ENCODE results near the gene PSENEN.

PSENEN gene, protein sequence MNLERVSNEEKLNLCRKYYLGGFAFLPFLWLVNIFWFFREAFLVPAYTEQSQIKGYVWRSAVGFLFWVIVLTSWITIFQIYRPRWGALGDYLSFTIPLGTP

DNA sequence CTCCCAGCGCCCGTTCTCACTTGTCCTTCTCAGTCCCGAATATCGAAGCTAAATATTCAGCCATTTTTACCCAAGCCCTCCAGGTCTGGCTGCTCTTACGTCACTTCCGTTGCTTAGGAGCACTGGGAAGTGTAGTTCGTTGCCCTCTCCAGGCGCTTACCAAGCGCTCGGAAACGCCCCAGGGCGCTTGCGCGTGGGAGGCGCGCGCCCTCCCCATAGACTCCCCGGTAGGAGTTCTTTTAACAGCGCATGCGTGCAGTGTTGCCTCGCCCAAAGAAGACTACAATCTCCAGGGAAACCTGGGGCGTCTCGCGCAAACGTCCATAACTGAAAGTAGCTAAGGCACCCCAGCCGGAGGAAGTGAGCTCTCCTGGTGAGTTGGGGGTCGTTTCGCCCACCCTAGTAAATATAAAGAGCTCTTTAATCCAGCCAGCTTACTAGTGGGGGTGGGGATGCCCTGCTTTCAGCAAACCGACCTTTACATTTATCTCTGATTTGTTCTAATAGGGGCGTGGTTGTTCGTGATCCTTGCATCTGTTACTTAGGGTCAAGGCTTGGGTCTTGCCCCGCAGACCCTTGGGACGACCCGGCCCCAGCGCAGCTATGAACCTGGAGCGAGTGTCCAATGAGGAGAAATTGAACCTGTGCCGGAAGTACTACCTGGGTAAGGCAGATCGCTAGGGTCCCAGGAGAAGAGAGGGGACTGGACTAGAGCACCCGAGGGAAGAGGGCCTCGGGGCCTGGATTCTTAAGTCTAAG lies at the start of gene PSENEN, which contains the start of gene U2AF1L4:
PSENEN (plus strand) TSS at position 324 of the 759 bp plus-strand sequence; CDS start at position 604, 280 bp downstream.
U2AF1L4 (minus strand) TSS at position 91 of the 759 bp plus-strand sequence; CDS start at position 64, 27 bp downstream.
- DNase-seq (ENCODE audit: low spot score): peak; percentile 100

DNA sequence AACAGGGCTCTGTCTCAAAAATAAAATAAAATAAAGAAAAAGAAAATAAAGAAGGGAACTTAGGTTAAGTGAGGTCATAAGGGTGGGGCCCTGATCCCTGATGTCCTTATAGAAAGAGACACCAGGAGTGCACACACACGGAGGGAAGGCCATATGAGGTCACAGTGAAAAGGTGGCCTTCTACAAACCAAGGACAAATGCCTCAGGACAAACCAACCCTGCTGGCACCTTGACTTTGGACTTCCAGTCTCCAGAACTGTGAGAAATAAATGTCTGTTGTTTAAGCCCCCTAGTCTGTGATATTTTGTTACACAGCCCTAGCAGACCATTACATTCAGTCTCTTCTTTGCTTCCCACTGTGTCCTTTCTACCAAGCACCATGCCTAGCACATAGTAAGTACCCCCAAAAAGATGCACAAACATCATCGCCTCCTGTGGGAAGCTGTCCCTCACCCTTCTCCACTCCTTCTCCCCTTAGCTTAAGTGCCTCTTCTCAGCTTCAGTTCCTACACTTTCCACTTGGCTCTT lies 49.5 kb upstream of the PSENEN start:
- no peak for DNase-seq (ENCODE audit: low spot score)

DNA sequence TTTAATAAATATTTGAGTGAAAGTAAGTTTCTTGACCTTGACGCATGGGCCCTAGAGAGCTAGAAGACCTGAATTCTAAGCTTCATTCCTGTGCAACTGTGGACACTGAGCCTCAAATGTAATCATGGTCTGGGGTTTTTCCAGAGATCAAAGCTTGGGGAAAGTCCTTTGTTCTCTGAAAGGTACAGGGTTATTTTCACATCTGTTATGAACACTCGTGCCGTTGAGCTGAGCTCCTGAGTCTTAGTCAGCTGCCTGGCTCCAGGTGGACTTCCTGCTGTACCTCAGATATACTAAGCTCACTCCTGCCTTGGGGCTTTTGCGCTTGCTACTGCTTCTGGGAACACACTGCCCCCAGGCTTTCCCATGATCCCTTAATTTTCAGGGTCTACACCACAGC lies 48.6 kb upstream of the PSENEN start:
- peak; percentile 89 for DNase-seq (ENCODE audit: low spot score)

DNA sequence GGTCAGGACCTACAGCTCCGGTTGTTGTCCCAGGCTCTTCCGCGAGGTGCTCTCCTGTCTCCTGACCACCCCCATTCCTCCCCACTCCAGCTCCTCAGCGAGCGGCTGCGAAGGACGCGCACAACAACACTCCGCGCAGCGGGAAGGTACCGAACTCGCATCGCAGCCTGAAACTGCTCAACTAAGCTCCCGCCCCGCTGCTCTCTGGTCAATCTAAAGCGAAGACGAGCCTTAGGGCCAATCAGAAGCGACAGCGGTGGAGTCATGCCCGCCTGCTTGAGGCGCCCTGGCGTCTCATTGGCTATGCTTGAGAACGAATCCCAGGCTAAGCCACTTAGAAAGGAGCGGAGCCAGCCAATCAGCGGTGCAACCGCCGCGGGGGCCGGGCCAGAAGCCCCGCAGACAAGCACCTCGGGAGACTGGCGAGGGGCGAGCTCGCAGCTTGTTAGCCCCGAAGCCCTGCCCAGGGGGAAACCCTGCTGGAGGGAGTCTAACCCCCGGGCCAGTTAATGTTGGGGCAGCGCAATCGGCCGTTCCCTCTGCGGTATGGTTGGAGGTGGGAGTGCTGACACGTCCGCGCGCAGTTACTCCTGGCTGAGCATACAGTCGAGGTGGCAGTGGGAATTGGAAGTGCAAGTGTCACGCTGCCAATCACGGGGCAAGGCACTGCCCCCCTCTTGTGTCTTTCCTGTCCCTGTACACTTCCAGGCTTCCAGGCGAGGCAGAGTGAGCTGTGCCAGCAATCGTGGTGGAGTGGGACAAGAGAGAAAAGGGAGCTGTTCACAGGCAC lies 43.0 kb upstream of the PSENEN start:
- peak; percentile 100 for DNase-seq (ENCODE audit: low spot score)

DNA sequence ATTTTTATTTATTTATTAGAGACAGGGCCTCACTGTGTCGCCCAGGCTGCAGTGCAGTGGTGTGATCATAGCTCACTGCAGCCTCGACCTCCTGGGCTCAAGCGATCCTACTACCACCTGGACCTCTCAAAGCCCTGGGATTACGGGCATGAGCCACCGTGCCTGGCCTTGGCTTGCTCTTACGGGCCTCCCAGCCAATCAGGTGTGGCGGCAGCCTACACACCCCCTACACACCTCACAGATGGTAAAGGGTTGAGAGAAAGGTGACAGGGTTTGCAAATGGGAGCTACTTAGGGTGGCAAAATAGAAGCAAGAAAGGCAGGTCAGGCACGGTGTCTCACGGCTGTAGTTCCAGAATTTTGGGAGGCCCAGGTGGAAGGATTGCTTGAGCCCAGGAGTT lies 42.1 kb upstream of the PSENEN start:
- DNase-seq (ENCODE audit: low spot score): no peak

DNA sequence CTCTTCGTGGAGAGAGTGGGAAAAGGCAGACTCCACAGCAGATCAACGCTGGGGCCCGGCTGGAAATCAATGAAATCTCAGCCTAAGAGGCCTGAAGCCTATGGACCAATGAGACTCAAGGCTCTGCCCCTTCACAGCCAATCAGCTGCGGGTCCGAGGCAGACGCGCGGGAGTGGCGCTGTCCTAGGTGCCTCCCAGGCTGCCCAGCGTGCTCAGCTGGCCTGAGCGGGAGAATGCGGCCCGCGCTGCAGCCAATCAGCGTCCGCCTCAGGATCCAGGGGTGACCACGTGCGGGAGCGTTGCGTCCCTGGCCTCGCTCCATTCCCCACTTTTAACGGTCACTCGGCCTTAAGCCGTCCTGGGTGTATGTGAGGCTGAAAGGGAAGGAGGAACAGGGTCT lies 41.2 kb upstream of the PSENEN start, which contains the start of gene ZBTB32:
ZBTB32 (plus strand) TSS at position 341 of the 400 bp plus-strand sequence. CDS start 10,069 bp downstream, outside the sequence.
- DNase-seq (ENCODE audit: low spot score): no peak

DNA sequence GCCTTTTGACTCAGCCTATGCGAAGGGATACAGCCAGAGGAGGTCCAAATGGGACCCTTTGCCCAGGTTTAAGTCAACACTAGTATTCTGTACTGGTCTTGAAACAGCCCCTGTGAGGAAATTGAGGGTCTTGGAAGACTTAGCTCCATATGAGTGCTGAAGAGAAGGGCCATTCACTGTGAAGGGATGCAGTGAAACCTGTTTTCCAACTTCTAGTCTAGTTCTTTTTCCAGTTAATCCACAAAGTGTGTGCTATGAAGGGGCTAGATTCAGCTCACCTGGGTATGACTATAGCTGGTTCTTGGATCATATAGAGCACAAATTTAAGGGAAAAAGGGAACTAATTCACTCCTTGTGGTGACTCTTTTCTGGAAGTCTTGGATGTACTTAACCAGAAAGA lies 37.1 kb upstream of the PSENEN start:
- no peak for DNase-seq (ENCODE audit: low spot score)

DNA sequence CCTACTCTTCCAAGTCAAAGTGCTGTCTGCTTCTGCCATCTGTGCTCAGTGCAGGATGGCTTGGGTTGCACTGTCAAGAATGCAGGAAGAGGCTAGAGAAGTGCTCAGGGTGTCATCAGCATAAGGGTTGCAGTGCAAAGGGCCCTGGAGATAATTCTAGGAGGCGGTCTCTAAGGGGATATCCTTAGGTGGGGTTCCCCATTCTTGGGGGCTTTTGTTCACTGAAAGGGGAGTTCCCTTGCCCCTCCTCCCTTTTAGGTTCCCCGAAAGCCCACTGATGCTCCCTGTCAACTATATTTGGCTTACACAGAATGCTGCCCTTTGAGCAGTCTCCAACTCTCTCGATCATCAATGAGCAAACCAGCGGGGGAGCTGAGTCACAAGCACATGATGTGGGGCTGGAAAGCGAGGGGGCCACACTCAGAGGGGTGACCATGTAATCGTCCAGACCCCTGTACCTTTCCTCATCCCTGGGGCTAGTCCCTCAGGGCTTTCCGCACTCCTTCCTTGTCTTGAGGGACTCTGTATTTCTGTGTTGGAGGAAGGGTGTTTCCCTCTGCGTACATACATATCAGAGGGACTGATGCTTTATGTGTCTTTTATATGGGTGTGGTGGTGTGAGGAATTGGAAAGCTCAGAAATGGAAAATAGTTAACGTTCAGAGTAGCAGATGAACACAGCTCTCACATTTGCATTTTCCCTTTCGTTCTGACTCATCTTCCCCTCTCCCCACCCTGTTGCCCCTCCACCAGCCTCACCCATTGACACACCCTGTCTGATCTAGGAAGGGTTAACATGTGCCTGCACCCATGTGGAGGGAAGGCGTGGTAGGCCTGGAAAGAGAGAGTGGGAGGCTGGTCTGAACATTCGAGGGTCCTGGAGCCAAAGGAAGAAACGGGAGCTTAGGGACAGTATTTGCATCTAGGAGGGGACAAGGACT lies 34.4 kb upstream of the PSENEN start:
- peak; percentile 36 for DNase-seq (ENCODE audit: low spot score)

DNA sequence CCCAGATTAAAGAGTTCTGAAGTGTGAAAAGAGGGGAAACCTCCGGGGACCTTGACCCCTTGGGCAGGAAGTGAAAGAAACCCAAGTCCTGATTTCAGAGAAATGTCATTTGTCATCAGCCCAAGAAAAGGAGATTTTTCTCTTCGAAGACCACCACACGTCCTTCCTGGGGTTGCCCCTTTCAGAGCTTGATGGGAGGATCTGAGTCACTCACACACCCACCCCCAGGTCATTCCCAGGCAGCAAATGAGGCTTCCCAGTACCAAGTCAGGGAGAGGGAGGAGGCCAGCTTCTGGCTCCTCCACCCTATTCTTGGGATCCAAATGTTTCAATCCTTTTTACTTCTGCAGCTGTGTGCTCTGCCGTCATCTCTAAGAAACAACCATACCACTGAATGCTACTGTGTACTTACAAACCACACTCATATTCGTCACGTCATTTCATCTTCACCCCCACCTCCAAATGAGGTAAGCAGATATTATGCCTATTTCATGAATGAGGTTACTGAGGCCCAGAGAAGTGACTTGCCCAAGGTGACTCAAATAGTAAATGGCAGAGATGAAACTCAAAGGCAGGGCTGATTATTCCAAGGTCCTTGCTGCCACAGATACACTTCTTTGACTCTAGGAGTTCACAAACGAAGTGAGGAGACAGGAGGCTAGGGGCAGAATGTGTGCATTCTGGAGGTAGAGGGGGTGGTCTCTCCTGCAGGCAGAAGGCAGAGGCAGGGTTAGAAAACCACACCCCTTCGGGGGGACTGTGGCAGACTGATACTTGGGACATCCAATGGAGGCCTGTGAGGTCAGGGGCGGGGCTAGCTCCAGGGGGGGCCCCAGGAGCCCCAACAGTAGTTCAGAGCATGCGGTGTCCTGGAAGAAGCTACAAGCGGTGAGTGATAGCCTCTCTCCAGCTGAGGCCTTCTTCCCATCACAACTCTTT lies 32.6 kb upstream of the PSENEN start:
- no peak for DNase-seq (ENCODE audit: low spot score)

DNA sequence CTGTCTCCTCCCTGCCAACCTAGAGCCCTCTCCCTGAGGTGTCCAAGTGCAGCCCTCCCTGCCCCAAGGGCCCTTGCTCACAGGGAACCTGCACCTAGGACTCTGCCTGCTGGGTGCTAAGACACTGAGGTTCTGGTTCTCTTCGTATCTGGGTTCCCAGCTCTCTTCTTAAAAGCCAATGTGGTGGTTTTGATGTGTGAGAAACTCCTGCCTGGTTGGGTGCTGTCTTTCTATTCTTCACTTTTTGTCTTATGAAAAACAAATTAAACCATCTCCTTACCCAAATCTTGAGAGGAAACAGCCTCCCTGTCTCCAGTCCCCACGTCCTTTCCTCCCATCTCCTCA lies 32.0 kb upstream of the PSENEN start:
- DNase-seq (ENCODE audit: low spot score): no peak

DNA sequence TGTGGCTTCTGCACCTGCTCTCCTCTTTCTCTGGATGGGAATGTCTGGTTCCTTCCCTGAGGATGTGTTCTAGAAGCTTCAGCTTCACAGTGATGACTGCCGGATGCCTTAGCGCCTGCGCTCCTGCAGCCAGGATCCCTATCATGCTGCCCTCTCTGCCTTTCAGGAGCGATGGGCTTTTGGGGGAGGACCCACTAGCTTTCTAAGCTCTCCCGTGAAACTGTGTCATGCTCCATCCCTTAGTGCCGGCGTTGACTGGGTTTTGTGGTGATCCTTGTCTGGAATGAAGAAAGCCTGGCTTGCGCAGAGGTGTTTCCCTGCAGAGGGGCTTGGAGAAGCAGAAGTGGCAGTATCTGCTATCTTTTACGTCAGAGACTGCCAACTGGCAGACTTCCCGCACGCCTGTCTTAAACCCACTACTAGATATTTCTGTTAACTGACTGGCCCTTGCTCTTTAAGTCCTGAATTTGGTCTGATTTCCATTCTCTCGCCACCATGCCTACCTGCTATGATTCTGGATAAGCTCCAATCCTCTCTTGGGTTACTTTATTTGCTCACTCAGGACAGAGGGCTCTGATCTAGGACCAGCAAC lies 31.5 kb upstream of the PSENEN start:
- DNase-seq (ENCODE audit: low spot score): no peak

DNA sequence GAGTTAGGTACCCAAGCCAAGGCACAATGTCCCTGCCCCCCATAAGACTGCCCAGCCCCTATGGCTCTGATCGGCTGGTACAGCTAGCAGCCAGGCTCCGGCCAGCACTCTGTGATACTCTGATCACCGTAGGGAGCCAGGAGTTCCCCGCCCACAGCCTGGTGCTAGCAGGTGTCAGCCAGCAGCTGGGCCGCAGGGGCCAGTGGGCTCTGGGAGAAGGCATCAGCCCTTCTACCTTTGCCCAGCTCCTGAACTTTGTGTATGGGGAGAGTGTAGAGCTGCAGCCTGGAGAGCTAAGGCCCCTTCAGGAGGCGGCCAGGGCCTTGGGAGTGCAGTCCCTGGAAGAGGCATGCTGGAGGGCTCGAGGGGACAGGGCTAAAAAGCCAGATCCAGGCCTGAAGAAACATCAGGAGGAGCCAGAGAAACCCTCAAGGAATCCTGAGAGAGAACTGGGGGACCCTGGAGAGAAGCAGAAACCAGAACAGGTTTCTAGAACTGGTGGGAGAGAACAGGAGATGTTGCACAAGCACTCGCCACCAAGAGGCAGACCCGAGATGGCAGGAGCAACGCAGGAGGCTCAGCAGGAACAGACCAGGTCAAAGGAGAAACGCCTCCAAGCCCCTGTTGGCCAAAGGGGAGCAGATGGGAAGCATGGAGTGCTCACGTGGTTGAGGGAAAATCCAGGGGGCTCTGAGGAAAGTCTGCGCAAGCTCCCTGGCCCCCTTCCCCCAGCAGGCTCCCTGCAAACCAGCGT lies 30.7 kb upstream of the PSENEN start:
- no peak for DNase-seq (ENCODE audit: low spot score)

DNA sequence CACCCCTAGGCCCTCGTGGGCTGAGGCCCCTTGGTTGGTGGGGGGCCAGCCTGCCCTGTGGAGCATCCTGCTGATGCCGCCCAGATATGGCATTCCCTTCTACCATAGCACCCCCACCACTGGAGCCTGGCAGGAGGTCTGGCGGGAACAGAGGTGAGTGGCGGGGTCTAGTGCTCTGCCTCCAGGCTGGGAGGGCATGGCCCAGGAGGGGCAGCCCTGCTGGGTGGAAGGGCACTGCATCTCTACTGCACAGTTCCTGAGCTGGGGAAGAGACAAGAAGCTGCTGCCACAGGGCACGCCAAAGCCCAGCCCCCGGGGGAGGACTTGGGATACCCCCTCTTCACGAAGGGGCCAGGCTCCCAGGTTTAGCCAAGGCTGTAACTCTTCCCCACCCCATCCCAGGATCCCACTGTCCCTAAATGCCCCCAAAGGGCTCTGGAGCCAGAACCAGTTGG lies 30.1 kb upstream of the PSENEN start:
- no peak for DNase-seq (ENCODE audit: low spot score)

DNA sequence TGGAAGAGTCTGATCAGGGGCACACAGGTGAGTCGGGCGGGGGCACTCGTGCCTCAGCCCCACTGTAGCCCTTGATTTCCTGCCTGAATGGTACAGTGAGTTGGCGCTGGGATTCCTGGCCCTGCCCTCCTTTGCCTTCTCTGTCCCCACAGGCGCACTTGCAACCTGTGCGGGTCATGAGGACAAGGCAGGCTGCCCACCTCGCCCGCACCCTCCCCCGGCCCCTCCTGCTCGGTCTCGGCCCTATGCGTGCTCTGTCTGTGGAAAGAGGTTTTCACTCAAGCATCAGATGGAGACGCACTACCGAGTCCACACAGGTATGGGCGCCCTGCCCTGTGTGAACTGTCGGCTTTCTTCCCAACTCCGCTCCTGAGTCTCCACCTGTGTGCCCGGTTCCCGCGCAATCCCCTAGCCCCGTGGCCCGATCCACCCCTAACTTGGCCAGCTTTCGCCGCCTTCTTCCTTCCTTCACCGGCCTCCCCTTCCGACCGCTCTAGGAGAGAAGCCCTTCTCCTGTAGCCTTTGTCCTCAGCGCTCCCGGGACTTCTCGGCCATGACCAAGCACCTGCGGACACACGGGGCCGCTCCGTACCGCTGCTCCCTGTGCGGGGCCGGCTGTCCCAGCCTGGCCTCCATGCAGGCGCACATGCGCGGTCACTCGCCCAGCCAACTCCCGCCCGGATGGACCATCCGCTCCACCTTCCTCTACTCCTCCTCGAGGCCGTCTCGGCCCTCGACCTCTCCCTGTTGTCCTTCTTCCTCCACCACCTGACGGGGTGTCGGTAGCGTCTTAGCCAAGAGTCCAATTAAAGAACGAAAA lies 29.3 kb upstream of the PSENEN start:
- DNase-seq (ENCODE audit: low spot score): peak; percentile 64

DNA sequence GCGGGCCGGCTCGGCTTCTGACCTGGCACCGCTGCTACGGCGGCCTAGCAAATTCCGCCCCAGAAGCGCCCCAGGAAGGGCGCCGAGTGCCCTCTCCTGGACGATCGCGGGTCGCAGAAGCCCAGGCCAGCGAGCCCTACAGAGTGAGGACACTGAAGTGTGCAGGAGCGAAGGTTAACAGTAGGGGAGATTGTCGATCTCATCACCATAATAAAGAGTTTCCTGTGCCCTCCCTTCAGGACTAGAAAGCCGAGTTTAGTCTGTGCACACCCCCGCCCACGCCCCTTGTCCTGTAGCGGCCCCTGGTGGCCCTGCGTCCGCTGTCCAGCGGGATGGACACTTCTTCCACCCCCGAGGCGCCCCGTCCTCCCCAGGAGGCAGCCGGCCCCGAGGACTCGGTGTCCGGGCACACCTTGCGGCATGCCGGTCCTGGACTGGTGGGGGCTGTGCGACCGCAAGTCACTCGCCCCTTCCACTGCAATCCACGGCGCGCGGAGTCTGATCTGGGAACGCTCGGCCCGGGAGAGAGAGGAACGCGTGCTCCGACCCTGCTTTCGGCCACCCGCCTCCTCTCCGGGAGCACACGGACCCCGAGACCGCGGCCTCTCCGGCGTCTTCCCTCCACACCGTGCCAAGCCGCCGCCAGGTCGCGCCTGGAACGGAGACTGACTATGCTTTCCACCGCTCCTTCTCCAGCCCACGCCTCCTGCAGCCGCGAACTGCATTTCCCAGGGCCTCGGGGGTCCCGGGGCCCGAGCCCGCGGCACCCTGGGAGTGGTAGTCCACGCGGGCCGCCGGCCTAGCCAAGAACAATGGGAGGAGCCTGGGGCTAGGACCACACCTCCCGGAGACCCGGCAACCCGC lies 28.4 kb upstream of the PSENEN start:
- DNase-seq (ENCODE audit: low spot score): peak; percentile 99

DNA sequence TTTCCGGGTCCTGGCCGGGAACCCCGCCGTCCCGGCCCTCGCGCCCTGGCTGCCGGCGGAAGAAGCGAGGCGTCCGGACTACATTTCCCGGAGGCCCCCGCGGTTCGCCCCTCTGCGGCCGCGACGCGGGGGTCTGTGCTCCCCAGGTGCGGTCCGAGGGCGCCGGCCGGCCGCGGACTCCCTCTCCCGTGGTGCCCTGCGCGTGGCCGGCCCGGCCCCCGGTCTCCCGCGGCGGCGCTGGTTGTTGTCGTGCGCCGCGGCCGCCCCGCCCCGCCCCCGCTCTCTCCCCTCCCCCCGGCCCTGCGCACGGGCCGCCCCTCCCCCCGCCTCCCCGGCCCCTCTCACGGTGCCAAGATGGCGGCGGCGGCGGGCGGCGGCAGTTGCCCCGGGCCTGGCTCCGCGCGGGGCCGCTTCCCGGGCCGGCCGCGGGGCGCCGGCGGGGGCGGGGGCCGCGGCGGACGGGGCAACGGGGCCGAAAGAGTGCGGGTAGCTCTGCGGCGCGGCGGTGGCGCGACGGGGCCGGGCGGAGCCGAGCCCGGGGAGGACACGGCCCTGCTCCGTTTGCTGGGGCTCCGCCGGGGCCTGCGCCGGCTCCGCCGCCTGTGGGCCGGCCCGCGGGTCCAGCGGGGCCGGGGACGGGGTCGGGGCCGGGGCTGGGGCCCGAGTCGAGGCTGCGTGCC lies 27.6 kb upstream of the PSENEN start, which contains the start of gene KMT2B:
KMT2B (plus strand) TSS at position 339 of the 680 bp plus-strand sequence; CDS start at position 355, 16 bp downstream.
- peak; percentile 99 for DNase-seq (ENCODE audit: low spot score)

All from SW480 (cell line).